A549 (cell line): ENCODE measurements around the gene MUC15. TPM values are rescaled to one million over a fixed set of nuclear protein-coding genes. Genes with fewer than 3 reads are reported as not detected.

Experiments used
- ATAC-seq, 2 experiments: fragments of 200-7000 bp in 1 of 2; fragments of >200 bp in 1 of 2; cut with Nextera tagmentation in 1 of 2; cut with Tn5 transposase in 1 of 2; 3 replicates each; pipeline versions ENCODE4 v1.8.0 to v1.9.1; 2018 to 2020; ENCODE audit warnings: mild to moderate bottlenecking in 1 of 2, moderate library complexity in 1 of 2
- CTCF ChIA-PET: fragments of 300-600 bp; sonication (Branson Sonifier 250); formaldehyde crosslinking; extraction: SDS; loops from one replicate; lab custom pipeline; 2021; ENCODE audit warnings: antibody characterized with exemption, inconsistent platforms; lab: Yijun Ruan, JAX
- POLR2A ChIA-PET: fragments of 350-600 bp; formaldehyde crosslinking; extraction: SDS; loops from one replicate; lab custom pipeline; 2021; ENCODE audit warnings: antibody characterized with exemption, inconsistent platforms; lab: Yijun Ruan, JAX
- DNase-seq, 2 experiments: peaks; one replicate each; pipeline versions ENCODE4 v3.0.0 to v3.0.0-alpha.2; 2011 to 2016; ENCODE audit warnings: low read depth in 1 of 2, low spot score in 1 of 2
- FAIRE-seq: peaks from 2 replicates; lab custom pipeline; 2011; peaks lifted over from hg19 to GRCh38; lab: Jason Lieb, UNC
- H3K27ac ChIP-seq, 2 experiments: fragments of >200 bp; sonication (Bioruptor Twin); formaldehyde crosslinking; 3 replicates each; pipeline ENCODE4 v1.5.1; 2016 to 2017
- H3K4me1 ChIP-seq: fragments of >200 bp; sonication (Bioruptor Twin); formaldehyde crosslinking; 3 replicates; pipeline ENCODE4 v1.6.1; 2016
- H3K4me2 ChIP-seq: fragments of >200 bp; sonication (Bioruptor Twin); formaldehyde crosslinking; 3 replicates; pipeline ENCODE4 v1.6.1; 2016
- H3K4me3 ChIP-seq: fragments of >200 bp; sonication (Bioruptor Twin); formaldehyde crosslinking; 3 replicates; pipeline ENCODE4 v1.5.1; 2016
- H3K9me3 ChIP-seq: fragments of >200 bp; sonication (Bioruptor Twin); formaldehyde crosslinking; 3 replicates; pipeline ENCODE4 v1.6.1; 2016
- CBX8 ChIP-seq: fragments of 200-600 bp; sonication (generic); IDR thresholded peaks from 2 replicates; pipeline ENCODE4 v1.6.1; 2016
- CEBPB ChIP-seq, 2 experiments: fragments of >200 bp in 1 of 2; sonication (Bioruptor Twin) in 1 of 2; formaldehyde crosslinking in 1 of 2; IDR thresholded peaks; 2 replicates each; pipeline ENCODE4 v1.6.1; 2012 to 2016
- EHF ChIP-seq: fragments of 250-450 bp; sonication (Bioruptor Pico); IDR thresholded peaks from 2 replicates; pipeline ENCODE4 v1.5.0; 2020; ENCODE audit warnings: mild to moderate bottlenecking
- EHMT2 ChIP-seq: fragments of 200-600 bp; sonication (generic); IDR thresholded peaks from 2 replicates; pipeline ENCODE4 v1.6.1; 2016; ENCODE audit warnings: antibody characterized with exemption, low read depth, mild to moderate bottlenecking, moderate library complexity
- FOSB ChIP-seq: fragments of 250-450 bp; sonication (Bioruptor Pico); IDR thresholded peaks from 2 replicates; pipeline ENCODE4 v1.5.0; 2020; ENCODE audit warnings: mild to moderate bottlenecking, moderate library complexity
- HOXB5 ChIP-seq: fragments of 250-450 bp; sonication (Bioruptor Pico); IDR thresholded peaks from 2 replicates; pipeline ENCODE4 v1.5.0; 2020; ENCODE audit warnings: mild to moderate bottlenecking, moderate library complexity
- KDM1A ChIP-seq: fragments of 200-600 bp; sonication (generic); IDR thresholded peaks from 2 replicates; pipeline ENCODE4 v1.6.1; 2016; ENCODE audit warnings: low read depth, mild to moderate bottlenecking
- MAFK ChIP-seq: fragments of 450-650 bp; IDR thresholded peaks from 2 replicates; pipeline ENCODE4 v1.6.1; 2014; ENCODE audit not compliant: partially characterized antibody
- POLR2AphosphoS2 ChIP-seq: conservative IDR thresholded peaks from 2 replicates; pipeline ENCODE4 v1.6.1; 2012; ENCODE audit warnings: low read length, improper control_type of control experiment, inconsistent platforms
- RCOR1 ChIP-seq: fragments of 150-350 bp; IDR thresholded peaks from 2 replicates; pipeline ENCODE4 v1.6.1; 2014; ENCODE audit warnings: antibody characterized with exemption, low read length, low read depth
- RFX5 ChIP-seq: fragments of 450-650 bp; IDR thresholded peaks from 2 replicates; pipeline ENCODE4 v1.7.1; 2014; ENCODE audit warnings: antibody characterized with exemption, mild to moderate bottlenecking, moderate library complexity
- SMC3 ChIP-seq: fragments of >200 bp; sonication (Bioruptor Twin); formaldehyde crosslinking; IDR thresholded peaks from 3 replicates; pipeline ENCODE4 v1.6.1; 2018; ENCODE audit warnings: inconsistent platforms
- ZC3H11A ChIP-seq: fragments of 450-650 bp; IDR thresholded peaks from 2 replicates; pipeline ENCODE4 v1.6.1; 2014; ENCODE audit warnings: antibody characterized with exemption, mild to moderate bottlenecking
- WGBS: methylation state at CpG from one replicate; pipeline ENCODE4 v1.1.6; 2017; ENCODE audit errors: missing lambda C conversion rate; 5-methylcytosine and 5-hydroxymethylcytosine counted together
- polyA plus RNA-seq, 4 experiments: library from polyadenylated mRNA; depleted of rRNA in 3 of 4; stranded (reverse); fragments of >200 nt; fragmentation: RNase III in 1 of 4; extraction: RNeasy Plus Mini Kit Qiagen cat#74134 plus additional on column Dnase treatment in 1 of 4; gene quantifications; 2 replicates in 3 of 4; 3 replicates in 1 of 4; pipeline ENCODE4 v1.2.3, GENCODE V29; 2011 to 2017
- TF ChIP-seq, protein P1 (sequence below): fragments of >200 bp; sonication (Bioruptor Twin); formaldehyde crosslinking; IDR thresholded peaks from 2 replicates; pipeline ENCODE4 v1.6.1; 2016
- TF ChIP-seq, protein P2 (sequence below): fragments of 200-600 bp; sonication (generic); IDR thresholded peaks from 2 replicates; pipeline ENCODE4 v1.6.1; 2016; ENCODE audit warnings: antibody characterized with exemption, mild to moderate bottlenecking, moderate library complexity
- TF ChIP-seq, protein P3 (sequence below): fragments of 450-650 bp; IDR thresholded peaks from 2 replicates; pipeline ENCODE4 v1.6.1; 2014; ENCODE audit warnings: antibody characterized with exemption
- TF ChIP-seq, protein P4 (sequence below): fragments of >200 bp; sonication (Bioruptor Twin); formaldehyde crosslinking; IDR thresholded peaks from 3 replicates; pipeline ENCODE4 v1.5.1; 2016

MUC15 gene
- polyA plus RNA-seq, 2 of the 4 experiments (the other 2 are of a cell fraction) = not detected

DNA sequence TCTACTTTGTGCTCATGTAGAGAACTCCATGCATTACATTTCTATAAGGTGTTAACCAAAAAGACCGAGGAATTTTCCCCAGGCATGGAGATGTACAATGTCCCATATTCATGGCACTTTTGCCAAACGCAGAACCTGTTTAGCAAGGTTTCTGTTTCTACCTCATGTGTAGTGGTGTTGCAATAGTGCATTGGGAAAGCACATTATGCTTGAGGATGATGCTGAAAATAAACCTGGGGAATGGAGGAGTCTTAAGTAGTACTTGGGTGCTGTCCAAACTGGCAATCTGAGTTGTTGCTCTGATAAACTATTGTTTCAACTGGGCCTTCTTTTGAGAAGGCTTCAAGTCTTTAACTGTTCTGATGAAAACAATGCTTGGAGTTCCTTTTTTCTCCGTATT, 11.5 kb upstream of the MUC15 start:
- WGBS = 32% methylated on average over 3 of the region's 3 CpGs
- POLR2A ChIA-PET = no interaction called here
- no peak overlapping the region for H3K4me3 ChIP-seq
- no peaks in the 10 kb centered on the region for H3K9me3 ChIP-seq
- CTCF ChIA-PET = no interaction called here
- no peak for ATAC-seq
- no peak for FAIRE-seq
- no peak overlapping the region for H3K27ac ChIP-seq
- TF ChIP-seq CBX8 (no peak), CEBPB (IDR thresholded peaks at IDR 0.05) (peak in 1 of 2 experiments; percentile 44; a peak in 1 of 4 replicates), FOSB (CRISPR knock-in tag) (no peak), MAFK (no peak)
- TF ChIP-seq, protein P1, sequence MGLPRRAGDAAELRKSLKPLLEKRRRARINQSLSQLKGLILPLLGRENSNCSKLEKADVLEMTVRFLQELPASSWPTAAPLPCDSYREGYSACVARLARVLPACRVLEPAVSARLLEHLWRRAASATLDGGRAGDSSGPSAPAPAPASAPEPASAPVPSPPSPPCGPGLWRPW = no peak
- TF ChIP-seq, protein P2, sequence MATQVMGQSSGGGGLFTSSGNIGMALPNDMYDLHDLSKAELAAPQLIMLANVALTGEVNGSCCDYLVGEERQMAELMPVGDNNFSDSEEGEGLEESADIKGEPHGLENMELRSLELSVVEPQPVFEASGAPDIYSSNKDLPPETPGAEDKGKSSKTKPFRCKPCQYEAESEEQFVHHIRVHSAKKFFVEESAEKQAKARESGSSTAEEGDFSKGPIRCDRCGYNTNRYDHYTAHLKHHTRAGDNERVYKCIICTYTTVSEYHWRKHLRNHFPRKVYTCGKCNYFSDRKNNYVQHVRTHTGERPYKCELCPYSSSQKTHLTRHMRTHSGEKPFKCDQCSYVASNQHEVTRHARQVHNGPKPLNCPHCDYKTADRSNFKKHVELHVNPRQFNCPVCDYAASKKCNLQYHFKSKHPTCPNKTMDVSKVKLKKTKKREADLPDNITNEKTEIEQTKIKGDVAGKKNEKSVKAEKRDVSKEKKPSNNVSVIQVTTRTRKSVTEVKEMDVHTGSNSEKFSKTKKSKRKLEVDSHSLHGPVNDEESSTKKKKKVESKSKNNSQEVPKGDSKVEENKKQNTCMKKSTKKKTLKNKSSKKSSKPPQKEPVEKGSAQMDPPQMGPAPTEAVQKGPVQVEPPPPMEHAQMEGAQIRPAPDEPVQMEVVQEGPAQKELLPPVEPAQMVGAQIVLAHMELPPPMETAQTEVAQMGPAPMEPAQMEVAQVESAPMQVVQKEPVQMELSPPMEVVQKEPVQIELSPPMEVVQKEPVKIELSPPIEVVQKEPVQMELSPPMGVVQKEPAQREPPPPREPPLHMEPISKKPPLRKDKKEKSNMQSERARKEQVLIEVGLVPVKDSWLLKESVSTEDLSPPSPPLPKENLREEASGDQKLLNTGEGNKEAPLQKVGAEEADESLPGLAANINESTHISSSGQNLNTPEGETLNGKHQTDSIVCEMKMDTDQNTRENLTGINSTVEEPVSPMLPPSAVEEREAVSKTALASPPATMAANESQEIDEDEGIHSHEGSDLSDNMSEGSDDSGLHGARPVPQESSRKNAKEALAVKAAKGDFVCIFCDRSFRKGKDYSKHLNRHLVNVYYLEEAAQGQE = no peak
- TF ChIP-seq, protein P3, sequence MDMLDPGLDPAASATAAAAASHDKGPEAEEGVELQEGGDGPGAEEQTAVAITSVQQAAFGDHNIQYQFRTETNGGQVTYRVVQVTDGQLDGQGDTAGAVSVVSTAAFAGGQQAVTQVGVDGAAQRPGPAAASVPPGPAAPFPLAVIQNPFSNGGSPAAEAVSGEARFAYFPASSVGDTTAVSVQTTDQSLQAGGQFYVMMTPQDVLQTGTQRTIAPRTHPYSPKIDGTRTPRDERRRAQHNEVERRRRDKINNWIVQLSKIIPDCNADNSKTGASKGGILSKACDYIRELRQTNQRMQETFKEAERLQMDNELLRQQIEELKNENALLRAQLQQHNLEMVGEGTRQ = no peak
- DNase-seq = peak in 1 of 2 experiments; percentile 20
- H3K4me2 ChIP-seq = no peak overlapping the region
- peaks cover 27% of the 10 kb centered on the region for H3K4me1 ChIP-seq

DNA sequence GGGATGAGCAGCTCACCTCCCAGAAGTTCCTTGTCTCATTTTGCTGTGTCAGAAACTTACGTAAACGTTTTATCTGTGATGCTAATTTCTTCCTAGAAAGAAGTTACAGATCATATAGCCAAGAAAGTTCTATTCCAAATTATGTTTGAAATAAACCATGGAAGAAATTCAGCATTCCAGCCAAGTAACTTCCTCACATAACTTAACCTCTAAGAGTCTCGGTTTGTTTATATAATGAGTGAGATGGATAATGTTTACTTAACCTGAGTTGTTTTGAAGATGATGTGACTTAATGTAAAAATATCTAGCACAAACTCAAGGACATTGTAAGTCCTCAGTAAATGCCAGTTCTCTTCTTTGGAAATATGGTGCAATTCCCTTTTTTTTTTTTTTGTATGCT, 8.9 kb upstream of the MUC15 start:
- FAIRE-seq (no peak), ATAC-seq (peak in 1 of 2 experiments; percentile 64; a peak in 1 of 6 replicates)

DNA sequence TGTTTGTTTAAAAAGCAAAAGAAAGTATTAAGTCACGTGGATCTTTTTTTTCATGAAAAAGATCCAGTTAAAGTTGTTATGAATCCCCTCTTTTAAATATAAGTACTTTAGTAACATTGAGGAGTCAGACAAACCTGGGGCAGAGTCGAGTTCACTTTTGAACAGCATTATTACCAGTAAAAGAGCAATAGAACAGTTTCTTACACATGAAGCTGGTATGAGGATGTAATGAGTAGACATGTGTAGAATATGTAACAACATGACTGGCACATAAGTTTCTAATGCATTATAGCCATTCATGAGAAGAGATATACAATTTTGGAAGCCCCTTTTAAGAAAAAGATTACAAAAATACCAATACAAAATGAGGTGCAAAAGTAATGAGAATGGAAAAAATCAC, 7.6 kb upstream of the MUC15 start:
- ChIA-PET CTCF (interaction anchor here (1.4 kb wide), 1 partner anchor 71 kb away, joined by 3 read pairs; no protein-coding TSS in a partner anchor), POLR2A (no interaction called here)
- no peak for ATAC-seq
- TF ChIP-seq ZC3H11A = no peak
- TF ChIP-seq HOXB5 (CRISPR knock-in tag) = no peak
- no peak for TF ChIP-seq RFX5
- TF ChIP-seq, protein P2 = no peak
- TF ChIP-seq EHF (CRISPR knock-in tag) = no peak
- TF ChIP-seq, protein P4, sequence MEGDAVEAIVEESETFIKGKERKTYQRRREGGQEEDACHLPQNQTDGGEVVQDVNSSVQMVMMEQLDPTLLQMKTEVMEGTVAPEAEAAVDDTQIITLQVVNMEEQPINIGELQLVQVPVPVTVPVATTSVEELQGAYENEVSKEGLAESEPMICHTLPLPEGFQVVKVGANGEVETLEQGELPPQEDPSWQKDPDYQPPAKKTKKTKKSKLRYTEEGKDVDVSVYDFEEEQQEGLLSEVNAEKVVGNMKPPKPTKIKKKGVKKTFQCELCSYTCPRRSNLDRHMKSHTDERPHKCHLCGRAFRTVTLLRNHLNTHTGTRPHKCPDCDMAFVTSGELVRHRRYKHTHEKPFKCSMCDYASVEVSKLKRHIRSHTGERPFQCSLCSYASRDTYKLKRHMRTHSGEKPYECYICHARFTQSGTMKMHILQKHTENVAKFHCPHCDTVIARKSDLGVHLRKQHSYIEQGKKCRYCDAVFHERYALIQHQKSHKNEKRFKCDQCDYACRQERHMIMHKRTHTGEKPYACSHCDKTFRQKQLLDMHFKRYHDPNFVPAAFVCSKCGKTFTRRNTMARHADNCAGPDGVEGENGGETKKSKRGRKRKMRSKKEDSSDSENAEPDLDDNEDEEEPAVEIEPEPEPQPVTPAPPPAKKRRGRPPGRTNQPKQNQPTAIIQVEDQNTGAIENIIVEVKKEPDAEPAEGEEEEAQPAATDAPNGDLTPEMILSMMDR = no peak
- H3K4me2 ChIP-seq = peak overlapping the region; percentile 37; the same call in 2 of the 3 replicates
- no peaks in the 10 kb centered on the region for H3K9me3 ChIP-seq
- WGBS = 23% methylated on average over 2 of the region's 2 CpGs
- no peak for FAIRE-seq
- H3K4me3 ChIP-seq = no peak overlapping the region
- DNase-seq = no peak
- no peak overlapping the region for H3K27ac ChIP-seq
- H3K4me1 ChIP-seq = peaks cover 27% of the 10 kb centered on the region

More for the DNA sequence above, 8.9 kb upstream of the MUC15 start:
- 21% methylated on average over 3 of the region's 3 CpGs for WGBS
- no peak overlapping the region for H3K27ac ChIP-seq
- peaks cover 27% of the 10 kb centered on the region for H3K4me1 ChIP-seq
- no peaks in the 10 kb centered on the region for H3K9me3 ChIP-seq
- TF ChIP-seq POLR2AphosphoS2 (no peak), EHMT2 (no peak), CEBPB (IDR thresholded peaks at IDR 0.05) (0 out of 4 replicates have a peak, but pooled peaks of 1 of the 2 experiments have one; percentile 5), KDM1A (no peak), SMC3 (no peak), RCOR1 (no peak)
- DNase-seq = peak in 1 of 2 experiments; percentile 24
- ChIA-PET CTCF (interaction anchor here (1.4 kb wide), 1 partner anchor 69 kb away, joined by 3 read pairs; no protein-coding TSS in a partner anchor), POLR2A (no interaction called here)
- H3K4me3 ChIP-seq = no peak overlapping the region
- H3K4me2 ChIP-seq = peak overlapping the region; percentile 41; the same call in 2 of the 3 replicates
